ENCODE data around the gene TSPO2. TPM values are rescaled to one million over a fixed set of nuclear protein-coding genes. Genes with fewer than 3 reads are reported as not detected.

TSPO2 gene
- total RNA-seq, 2 experiments from 2014 or later = not detected

- H2AFZ ChIP-seq (ENCODE audit: low read length) = no peak overlapping the region
- H3K4me1 ChIP-seq (ENCODE audit: insufficient read depth, low read length, poor library complexity, severe bottlenecking) = no peaks in the 10 kb centered on the region
- H3K27ac ChIP-seq (ENCODE audit: low read depth, low read length, poor library complexity, severe bottlenecking) = no peak overlapping the region
- TF ChIP-seq EZH2phosphoT487 (IDR thresholded peaks at IDR 0.05; ENCODE audit: borderline replicate concordance, low read depth, low read length) = no peak
- TF ChIP-seq CTCF (conservative IDR thresholded peaks at IDR 0.05; ENCODE audit: low read length) = no peak
- no peaks in the 10 kb centered on the region for H3K36me3 ChIP-seq (ENCODE audit: insufficient read depth, low read length)
- ChIA-PET CTCF (ENCODE audit: unreplicated experiment) (interaction anchor here (0.6 kb wide), 2 partner anchors 278 to 1677 kb away, joined by 3 read pairs; no protein-coding TSS in a partner anchor), POLR2A (no interaction called here)
- H3K79me2 ChIP-seq (ENCODE audit: insufficient read depth, low read depth, low read length) = no peaks in the 10 kb centered on the region
- no peak for DNase-seq (ENCODE audit: low spot score)
- no peaks in the 10 kb centered on the region for H3K9me2 ChIP-seq (ENCODE audit: insufficient read depth, low read length)
- BruUV-seq (replicated peaks) = no TSS peak
- H3K4me2 ChIP-seq (ENCODE audit: low read length) = no peak overlapping the region
- no peaks in the 10 kb centered on the region for H3K9me3 ChIP-seq (ENCODE audit: low read length)
- H4K20me1 ChIP-seq (ENCODE audit: insufficient read depth, low read length) = no peaks in the 10 kb centered on the region
- no peak overlapping the region for H3K4me3 ChIP-seq (ENCODE audit: low read depth, low read length, poor library complexity, severe bottlenecking)
- intact Hi-C loops (cut with micrococcal nuclease; ENCODE audit: unreplicated experiment) = no loop called here
These were observed 1.9 kb upstream of the TSPO2 start for GRCh38 chr6:41040101-41040939.

- H3K4me1 ChIP-seq (ENCODE audit: insufficient read depth, low read length, poor library complexity, severe bottlenecking) = no peaks in the 10 kb centered on the region
- no peak overlapping the region for H3K4me3 ChIP-seq (ENCODE audit: low read depth, low read length, poor library complexity, severe bottlenecking)
- TF ChIP-seq EZH2phosphoT487 (IDR thresholded peaks at IDR 0.05; ENCODE audit: borderline replicate concordance, low read depth, low read length) = no peak
- no peak for TF ChIP-seq CTCF (conservative IDR thresholded peaks at IDR 0.05; ENCODE audit: low read length)
- POLR2A ChIA-PET = no interaction called here
- intact Hi-C loops (cut with micrococcal nuclease; ENCODE audit: unreplicated experiment) = no loop called here
- no peak overlapping the region for H2AFZ ChIP-seq (ENCODE audit: low read length)
- no peaks in the 10 kb centered on the region for H3K9me3 ChIP-seq (ENCODE audit: low read length)
- no peak overlapping the region for H3K4me2 ChIP-seq (ENCODE audit: low read length)
- H3K79me2 ChIP-seq (ENCODE audit: insufficient read depth, low read depth, low read length) = no peaks in the 10 kb centered on the region
- H3K9me2 ChIP-seq (ENCODE audit: insufficient read depth, low read length) = no peaks in the 10 kb centered on the region
- H3K27ac ChIP-seq (ENCODE audit: low read depth, low read length, poor library complexity, severe bottlenecking) = no peak overlapping the region
- no peak for DNase-seq (ENCODE audit: low spot score)
- no peaks in the 10 kb centered on the region for H4K20me1 ChIP-seq (ENCODE audit: insufficient read depth, low read length)
- BruUV-seq (replicated peaks) = no TSS peak
- H3K36me3 ChIP-seq (ENCODE audit: insufficient read depth, low read length) = no peaks in the 10 kb centered on the region
- CTCF ChIA-PET (ENCODE audit: unreplicated experiment) = interaction anchor here (0.6 kb wide), 1 partner anchor 1678 kb away, joined by 3 read pairs; no protein-coding TSS in a partner anchor
These were observed 1.2 kb upstream of the TSPO2 start for GRCh38 chr6:41040940-41041536.

- ChIA-PET POLR2A (no interaction called here), CTCF (ENCODE audit: unreplicated experiment) (no interaction called here)
- Histone ChIP-seq H3K36me3 (ENCODE audit: insufficient read depth, low read length) (no peaks in the 10 kb centered on the region), H3K4me2 (ENCODE audit: low read length) (no peak overlapping the region), H3K9me3 (ENCODE audit: low read length) (no peaks in the 10 kb centered on the region), H2AFZ (ENCODE audit: low read length) (no peak overlapping the region), H3K9me2 (ENCODE audit: insufficient read depth, low read length) (no peaks in the 10 kb centered on the region), H3K79me2 (ENCODE audit: insufficient read depth, low read depth, low read length) (no peaks in the 10 kb centered on the region), H3K27ac (ENCODE audit: low read depth, low read length, poor library complexity, severe bottlenecking) (no peak overlapping the region), H4K20me1 (ENCODE audit: insufficient read depth, low read length) (no peaks in the 10 kb centered on the region), H3K4me3 (ENCODE audit: low read depth, low read length, poor library complexity, severe bottlenecking) (no peak overlapping the region), H3K4me1 (ENCODE audit: insufficient read depth, low read length, poor library complexity, severe bottlenecking) (no peaks in the 10 kb centered on the region)
- intact Hi-C loops (cut with micrococcal nuclease; ENCODE audit: unreplicated experiment) = no loop called here
- no peak for TF ChIP-seq CTCF (conservative IDR thresholded peaks at IDR 0.05; ENCODE audit: low read length)
- no peak for TF ChIP-seq EZH2phosphoT487 (IDR thresholded peaks at IDR 0.05; ENCODE audit: borderline replicate concordance, low read depth, low read length)
- BruUV-seq (replicated peaks) = no TSS peak
- no peak for DNase-seq (ENCODE audit: low spot score)
These were observed 884 bp downstream of the TSPO2 start for GRCh38 chr6:41043151-41043550.
